T-cell (primary cell): ENCODE data around the gene PLCB1. TPM values are rescaled to one million over a fixed set of nuclear protein-coding genes. Genes with fewer than 3 reads are reported as not detected.

Experiments used
- ATAC-seq, 4 experiments: fragments of 200-7000 bp in 3 of 4; fragments of 150-1000 bp in 1 of 4; cut with Tn5 transposase; replicated peaks in 1 of 4; 1 replicate in 3 of 4; 2 replicates in 1 of 4; pipeline ENCODE4 v1.10.0; 2021; ENCODE audit warnings: moderate library complexity in 3 of 4, mild to moderate bottlenecking in 2 of 4, moderate number of reproducible peaks in 1 of 4
- CTCF ChIA-PET, 2 donors: fragments of 300-600 bp; sonication (Branson Sonifier 250); formaldehyde crosslinking; loops; one replicate each; lab custom pipeline; 2022; ENCODE audit warnings: antibody characterized with exemption in 2 of 2; lab: Charles Lee
- POLR2A ChIA-PET, 2 donors: fragments of 300-600 bp; sonication (Branson Sonifier 250); formaldehyde crosslinking; loops; one replicate each; lab custom pipeline; 2022; ENCODE audit warnings: antibody characterized with exemption in 2 of 2; lab: Charles Lee
- DNase-seq, 35 experiments: peaks; one replicate each; pipeline versions ENCODE4 v3.0.0 to v3.0.0-alpha.2; 2013 to 2023
- H3K27ac ChIP-seq: one replicate; pipeline ENCODE4 v1.5.1; 2013; ENCODE audit warnings: low read length
- H3K27me3 ChIP-seq, 2 experiments: replicated peaks in 1 of 2; 1 replicate in 1 of 2; 2 replicates in 1 of 2; pipeline versions ENCODE4 v1.6.1 to v1.7.0; 2013; ENCODE audit warnings: low read length in 1 of 2, mixed read lengths in 1 of 2; ENCODE audit not compliant: control insufficient read depth in 2 of 2, insufficient read depth in 2 of 2; ENCODE audit errors: extremely low read depth in 1 of 2
- H3K36me3 ChIP-seq, 2 donors: 1 replicate in 1 of 2; 2 replicates in 1 of 2; pipeline versions ENCODE4 v1.6.1 to v1.7.0; 2013; ENCODE audit warnings: low read length in 1 of 2; ENCODE audit not compliant: control insufficient read depth in 2 of 2, insufficient read depth in 1 of 2; ENCODE audit errors: extremely low read depth in 1 of 2
- H3K4me1 ChIP-seq, 2 experiments: 1 replicate in 1 of 2; 2 replicates in 1 of 2; pipeline versions ENCODE4 v1.6.1 to v1.7.0; 2013; ENCODE audit warnings: low read length in 2 of 2, mixed read lengths in 1 of 2; ENCODE audit not compliant: insufficient read depth in 2 of 2, control insufficient read depth in 1 of 2; ENCODE audit errors: extremely low read depth in 1 of 2
- H3K4me3 ChIP-seq, 2 donors: 1 replicate in 1 of 2; 2 replicates in 1 of 2; pipeline versions ENCODE4 v1.5.1 to v1.7.0; 2013; ENCODE audit warnings: mild to moderate bottlenecking in 2 of 2, low read length in 1 of 2, moderate library complexity in 1 of 2; ENCODE audit not compliant: control insufficient read depth in 1 of 2; ENCODE audit errors: extremely low read depth in 1 of 2
- H3K9me3 ChIP-seq: 2 replicates; pipeline ENCODE4 v1.7.0; 2013
- H3K27ac Mint-ChIP-seq, 2 donors: one replicate each; pipeline ENCODE4 v1.8.0; 2020 to 2021; ENCODE audit warnings: mild to moderate bottlenecking in 2 of 2, mixed read lengths in 2 of 2
- H3K27me3 Mint-ChIP-seq, 2 donors: one replicate each; pipeline ENCODE4 v1.8.0; 2021 to 2022; ENCODE audit warnings: mixed read lengths in 2 of 2
- H3K36me3 Mint-ChIP-seq: one replicate; pipeline ENCODE4 v1.8.0; 2021; ENCODE audit warnings: mixed read lengths
- H3K4me1 Mint-ChIP-seq, 3 donors: one replicate each; pipeline ENCODE4 v1.8.0; 2020 to 2022; ENCODE audit warnings: mixed read lengths in 3 of 3, mild to moderate bottlenecking in 1 of 3
- H3K4me3 Mint-ChIP-seq, 3 donors: one replicate each; pipeline ENCODE4 v1.8.0; 2020 to 2022; ENCODE audit warnings: mild to moderate bottlenecking in 3 of 3, mixed read lengths in 3 of 3, moderate library complexity in 3 of 3
- H3K9me3 Mint-ChIP-seq, 3 donors: one replicate each; pipeline ENCODE4 v1.8.0; 2020 to 2022; ENCODE audit warnings: mixed read lengths in 3 of 3
- WGBS: methylation state at CpG from one replicate; pipeline ENCODE4 v1.1.5; 2013; ENCODE audit warnings: missing lambda C conversion rate; ENCODE audit not compliant: insufficient coverage; 5-methylcytosine and 5-hydroxymethylcytosine counted together
- total RNA-seq, 35 experiments: library from RNA in 6 of 35; stranded (reverse) in 6 of 35; fragments of 120-200 nt in 1 of 35; gene quantifications; one replicate each; pipeline versions ENCODE4 v1.2.1 to v1.2.4 and lab custom pipeline; 2013 to 2026

Gene PLCB1
- total RNA-seq, 5 donors from 2014 or later (not counting 1 experiment from before 2014, with no cell fraction given): 3.3 to 15.1 (median 7.4) TPM

DNA sequence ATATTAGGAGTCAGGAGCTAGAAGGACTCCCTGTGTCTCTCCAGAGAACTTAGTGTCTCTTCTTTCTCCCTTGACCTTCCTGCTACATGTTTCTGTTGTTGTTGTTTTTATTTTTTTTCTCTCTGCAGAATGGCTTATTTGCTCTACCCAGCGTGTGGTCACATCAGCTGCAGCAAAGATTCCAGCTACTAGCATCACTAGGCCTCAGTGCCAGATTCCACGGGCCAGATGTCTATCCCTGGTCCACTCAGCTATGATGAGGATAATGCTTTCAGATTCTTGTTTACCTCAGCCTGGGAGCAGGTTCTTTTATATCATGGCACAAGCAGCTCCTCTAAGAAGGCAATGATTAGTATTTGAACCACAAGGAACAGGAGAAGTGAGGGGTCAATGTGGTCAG, 110.0 kb downstream of the PLCB1 start:
- Mint-ChIP-seq H3K27me3 (no peaks in the 10 kb centered on the region), H3K4me3 (no peak overlapping the region), H3K36me3 (no peaks in the 10 kb centered on the region), H3K9me3 (no peaks in the 10 kb centered on the region), H3K4me1 (peaks cover 0 to 19% (median 0%) of the 10 kb centered on the region in 3 donors), H3K27ac (no peak overlapping the region)
- H3K27ac ChIP-seq: no peak overlapping the region
- peaks cover 0 to 7% of the 10 kb centered on the region in 2 donors for H3K36me3 ChIP-seq
- no peak for ATAC-seq
- no peak overlapping the region for H3K4me3 ChIP-seq
- ChIA-PET CTCF (no interaction called here), POLR2A (no interaction called here)
- H3K9me3 ChIP-seq: no peaks in the 10 kb centered on the region
- DNase-seq: no peak
- no peaks in the 10 kb centered on the region for H3K27me3 ChIP-seq
- no CpG with 5 or more reads among the region's 2 CpGs for WGBS
- H3K4me1 ChIP-seq: no peaks in the 10 kb centered on the region

DNA sequence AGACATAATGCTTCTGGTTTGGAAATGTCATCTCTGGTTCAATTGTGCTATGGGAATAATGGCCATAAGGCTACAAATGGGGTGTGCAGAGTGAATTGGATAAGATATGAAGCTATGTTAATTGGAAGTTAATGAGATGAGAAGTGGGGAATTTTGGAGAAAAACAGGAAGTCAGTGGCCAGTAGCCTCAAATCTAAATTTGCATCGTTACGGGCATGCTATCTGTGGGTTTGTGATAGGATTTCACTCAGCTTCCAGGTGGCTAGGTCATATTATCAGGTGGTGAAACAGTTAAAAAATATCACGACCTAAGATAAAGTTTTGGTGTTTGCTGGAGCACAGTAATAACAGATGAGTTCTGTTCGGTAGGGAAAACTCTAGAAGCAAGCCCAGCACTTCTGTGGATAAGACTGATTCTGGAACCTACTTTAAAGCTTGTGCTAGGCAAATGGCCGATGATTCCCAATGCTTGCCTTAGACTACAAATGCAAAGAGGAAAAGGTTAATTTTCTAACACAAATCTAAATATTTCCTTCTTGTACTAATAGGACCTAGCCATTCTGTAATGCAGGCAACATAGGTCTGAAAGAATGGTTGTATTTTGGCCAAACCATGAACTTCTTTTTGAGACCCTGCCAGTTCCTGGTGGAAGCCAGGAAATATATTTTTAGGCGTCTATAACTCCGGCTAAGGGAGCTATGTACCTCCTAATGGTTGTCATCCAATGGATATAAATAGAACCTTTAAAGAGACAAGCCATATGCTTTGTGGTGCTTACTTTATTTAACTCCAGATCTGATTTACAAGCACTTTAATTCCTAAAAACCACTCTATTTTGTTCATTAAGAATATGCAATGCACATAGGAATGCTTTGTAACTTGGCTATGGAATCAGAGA, 111.0 kb downstream of the PLCB1 start:
- Mint-ChIP-seq H3K4me3 (no peak overlapping the region), H3K27me3 (no peaks in the 10 kb centered on the region), H3K36me3 (no peaks in the 10 kb centered on the region), H3K9me3 (no peaks in the 10 kb centered on the region), H3K27ac (no peak overlapping the region), H3K4me1 (peaks cover 0 to 19% (median 0%) of the 10 kb centered on the region in 3 donors)
- no peak for DNase-seq
- ChIA-PET CTCF (no interaction called here), POLR2A (no interaction called here)
- Histone ChIP-seq H3K9me3 (no peaks in the 10 kb centered on the region), H3K27me3 (no peaks in the 10 kb centered on the region), H3K27ac (no peak overlapping the region), H3K4me1 (no peaks in the 10 kb centered on the region), H3K4me3 (no peak overlapping the region), H3K36me3 (peaks cover 0 to 7% of the 10 kb centered on the region in 2 donors)
- WGBS: 79% methylated on average over 4 of the region's 7 CpGs
- ATAC-seq: no peak

DNA sequence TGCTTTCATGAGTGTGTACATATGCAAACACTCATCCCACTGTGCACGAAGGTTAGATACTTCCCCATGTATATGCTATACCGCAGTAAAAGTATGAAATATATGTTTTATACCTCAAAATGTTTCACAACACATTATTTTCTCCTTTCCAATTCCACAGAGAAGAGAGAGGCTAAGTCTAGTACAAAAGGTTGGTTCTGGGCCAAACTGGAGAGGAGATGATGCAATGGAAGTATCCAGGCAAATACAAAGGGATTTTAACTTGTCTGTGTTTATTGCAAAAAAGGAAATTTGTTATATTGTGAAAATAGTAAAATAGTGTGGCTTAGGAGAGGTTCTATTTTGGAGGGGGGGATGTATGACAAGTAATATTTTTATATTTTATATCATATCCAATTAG, 112.6 kb downstream of the PLCB1 start:
- H3K4me1 ChIP-seq: no peaks in the 10 kb centered on the region
- no peak overlapping the region for H3K27ac ChIP-seq
- H3K27me3 ChIP-seq: no peaks in the 10 kb centered on the region
- CTCF ChIA-PET: no interaction called here
- H3K4me3 ChIP-seq: no peak overlapping the region
- Mint-ChIP-seq H3K9me3 (no peaks in the 10 kb centered on the region), H3K36me3 (no peaks in the 10 kb centered on the region), H3K27ac (no peak overlapping the region), H3K4me3 (no peak overlapping the region), H3K4me1 (peaks cover 0 to 8% (median 0%) of the 10 kb centered on the region in 3 donors), H3K27me3 (no peaks in the 10 kb centered on the region)
- no CpG with 5 or more reads among the region's 2 CpGs for WGBS
- ATAC-seq (no peak), DNase-seq (no peak)
- POLR2A ChIA-PET: no interaction called here
- peaks cover 0 to 7% of the 10 kb centered on the region in 2 donors for H3K36me3 ChIP-seq
- H3K9me3 ChIP-seq: no peaks in the 10 kb centered on the region

DNA sequence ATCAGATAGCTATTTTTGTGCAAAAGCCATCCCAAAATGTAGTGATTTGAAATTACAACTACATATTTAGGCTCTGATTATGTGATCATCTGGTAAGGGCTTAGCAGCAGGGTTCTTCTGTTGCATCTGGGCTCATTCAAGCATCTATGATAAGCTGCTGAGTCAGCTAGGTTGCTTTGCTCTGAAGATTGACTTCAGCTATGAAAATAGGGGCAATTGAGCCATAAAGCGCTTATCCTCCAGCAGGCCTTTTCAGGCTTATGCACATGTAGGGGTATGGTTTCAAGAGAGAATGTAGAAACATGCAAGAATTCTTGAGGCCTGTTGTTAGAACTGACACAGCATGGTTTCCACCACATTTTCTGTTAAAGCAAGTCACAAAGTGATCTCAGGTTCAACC, 114.1 kb downstream of the PLCB1 start:
- WGBS: 100% methylated on average over 1 of the region's 1 CpG
- POLR2A ChIA-PET: no interaction called here

DNA sequence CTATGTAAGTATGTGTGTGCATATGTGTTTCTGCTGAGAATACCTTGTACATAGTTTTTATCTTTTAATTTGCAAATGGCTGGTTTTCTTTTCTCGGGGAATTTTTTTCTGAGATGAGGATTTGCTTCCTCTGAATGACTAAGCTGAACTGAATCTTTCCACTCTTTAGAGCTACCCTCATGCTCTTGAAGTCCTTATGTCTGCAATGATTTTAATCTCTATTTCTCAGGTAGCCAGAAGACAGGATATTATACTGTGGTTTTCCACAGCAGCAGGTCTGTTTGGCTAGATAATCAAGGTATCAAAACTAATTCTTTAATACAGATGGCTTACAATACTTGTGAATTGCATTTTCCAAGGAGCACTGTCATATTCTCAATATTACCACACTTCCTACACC, 114.7 kb downstream of the PLCB1 start:
- no peaks in the 10 kb centered on the region for H3K27me3 Mint-ChIP-seq
- POLR2A ChIA-PET: no interaction called here
- Histone ChIP-seq H3K36me3 (peaks cover 0 to 7% of the 10 kb centered on the region in 2 donors), H3K4me1 (no peaks in the 10 kb centered on the region), H3K27me3 (no peaks in the 10 kb centered on the region), H3K4me3 (no peak overlapping the region), H3K9me3 (no peaks in the 10 kb centered on the region), H3K27ac (no peak overlapping the region)
- no peaks in the 10 kb centered on the region for H3K9me3 Mint-ChIP-seq
- peaks cover 0 to 6% (median 0%) of the 10 kb centered on the region in 3 donors for H3K4me1 Mint-ChIP-seq
- ATAC-seq (no peak), DNase-seq (no peak)
- H3K4me3 Mint-ChIP-seq: no peak overlapping the region
- no CpG with 5 or more reads among the region's 1 CpG for WGBS
- CTCF ChIA-PET: no interaction called here
- no peaks in the 10 kb centered on the region for H3K36me3 Mint-ChIP-seq
- H3K27ac Mint-ChIP-seq: no peak overlapping the region

More for the DNA sequence above, 114.1 kb downstream of the PLCB1 start:
- no peak for ATAC-seq
- H3K4me3 Mint-ChIP-seq: no peak overlapping the region
- Histone ChIP-seq H3K36me3 (peaks cover 0 to 7% of the 10 kb centered on the region in 2 donors), H3K27ac (no peak overlapping the region), H3K9me3 (no peaks in the 10 kb centered on the region), H3K4me3 (no peak overlapping the region), H3K27me3 (no peaks in the 10 kb centered on the region), H3K4me1 (no peaks in the 10 kb centered on the region)
- H3K27ac Mint-ChIP-seq: no peak overlapping the region
- H3K4me1 Mint-ChIP-seq: peaks cover 0 to 8% (median 0%) of the 10 kb centered on the region in 3 donors
- no peaks in the 10 kb centered on the region for H3K27me3 Mint-ChIP-seq
- no peaks in the 10 kb centered on the region for H3K36me3 Mint-ChIP-seq
- no peaks in the 10 kb centered on the region for H3K9me3 Mint-ChIP-seq
- DNase-seq: no peak
- CTCF ChIA-PET: no interaction called here

DNA sequence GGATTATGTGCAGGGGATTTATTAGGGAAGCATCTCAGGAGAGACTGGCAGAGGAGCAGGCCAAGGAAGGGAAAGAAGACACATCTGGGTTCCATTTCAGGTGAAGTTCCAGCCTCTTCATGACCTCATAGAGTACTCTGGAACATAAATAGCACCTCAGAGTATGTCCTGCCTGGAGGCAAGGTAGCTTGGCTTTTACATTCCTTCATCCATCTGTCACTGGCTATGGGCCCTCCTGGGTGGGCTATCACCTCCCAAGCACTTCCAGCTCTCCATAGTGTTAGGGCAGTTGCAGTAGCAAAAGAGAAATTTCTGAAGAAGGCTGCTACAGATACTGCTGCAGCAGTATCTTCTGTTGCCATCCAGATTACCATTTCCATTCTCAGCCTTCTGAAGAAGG, 116.0 kb downstream of the PLCB1 start:
- H3K9me3 Mint-ChIP-seq: no peaks in the 10 kb centered on the region
- no peaks in the 10 kb centered on the region for H3K36me3 Mint-ChIP-seq
- Histone ChIP-seq H3K36me3 (no peaks in the 10 kb centered on the region), H3K9me3 (no peaks in the 10 kb centered on the region), H3K4me1 (no peaks in the 10 kb centered on the region), H3K27ac (no peak overlapping the region), H3K4me3 (no peak overlapping the region), H3K27me3 (no peaks in the 10 kb centered on the region)
- ATAC-seq (no peak), DNase-seq (no peak)
- ChIA-PET CTCF (no interaction called here), POLR2A (no interaction called here)
- peaks cover 0 to 2% (median 0%) of the 10 kb centered on the region in 3 donors for H3K4me1 Mint-ChIP-seq
- H3K27ac Mint-ChIP-seq: no peak overlapping the region
- H3K4me3 Mint-ChIP-seq: no peak overlapping the region
- H3K27me3 Mint-ChIP-seq: no peaks in the 10 kb centered on the region
